PC-3 (cell line): Measurements from ENCODE around the gene SMPDL3A. TPM values are rescaled to one million over a fixed set of nuclear protein-coding genes. Genes with fewer than 3 reads are reported as not detected.

Experiments used
- ATAC-seq: fragments of 200-7000 bp; cut with Tn5 transposase; 2 replicates; pipeline ENCODE4 v1.9.1; 2020; ENCODE audit warnings: mild to moderate bottlenecking, moderate library complexity
- BruUV-seq: library from RNA; stranded (reverse); fragments of 400-500 nt; replicated peaks from 2 replicates; lab custom pipeline; 2021; lab: Mats Ljungman, UMichigan
- CTCF ChIA-PET: fragments of 300-600 bp; sonication (Branson Sonifier 250); formaldehyde crosslinking; loops from one replicate; lab custom pipeline; 2022; ENCODE audit warnings: antibody characterized with exemption; lab: Charles Lee
- POLR2A ChIA-PET: fragments of 300-600 bp; sonication (Branson Sonifier 250); formaldehyde crosslinking; loops from one replicate; lab custom pipeline; 2022; ENCODE audit warnings: antibody characterized with exemption; ENCODE audit not compliant: unreplicated experiment; lab: Charles Lee
- DNase-seq: peaks from one replicate; pipeline ENCODE4 v3.0.0-alpha.2; 2015
- H2AFZ ChIP-seq: fragments of 300-600 bp; sonication (generic); 2 replicates; pipeline ENCODE4 v1.6.0; 2016; ENCODE audit warnings: antibody characterized with exemption, low read length
- H3F3A ChIP-seq: fragments of 300-600 bp; sonication (generic); one replicate; pipeline ENCODE4 v1.6.0; 2017; ENCODE audit warnings: antibody characterized with exemption, low read length, control low read depth, mild to moderate bottlenecking; ENCODE audit not compliant: unreplicated experiment
- H3K27ac ChIP-seq: fragments of 300-600 bp; sonication (generic); 2 replicates; pipeline ENCODE4 v1.5.1; 2016; ENCODE audit warnings: mild to moderate bottlenecking, low read length
- H3K27me3 ChIP-seq: fragments of 300-600 bp; sonication (generic); 2 replicates; pipeline ENCODE4 v1.6.1; 2016; ENCODE audit warnings: low read length, mixed read lengths
- H3K36me3 ChIP-seq: fragments of 300-600 bp; sonication (generic); 2 replicates; pipeline ENCODE4 v1.6.1; 2016; ENCODE audit warnings: low read depth, mixed run types, low read length, mixed read lengths
- H3K4me1 ChIP-seq: fragments of 300-600 bp; sonication (generic); 2 replicates; pipeline ENCODE4 v1.5.1; 2016; ENCODE audit warnings: low read length; ENCODE audit not compliant: insufficient read depth
- H3K4me2 ChIP-seq: fragments of 300-600 bp; sonication (generic); 2 replicates; pipeline ENCODE4 v1.6.0; 2016; ENCODE audit warnings: low read length
- H3K4me3 ChIP-seq: fragments of 300-600 bp; sonication (generic); 2 replicates; pipeline ENCODE4 v1.5.1; 2016; ENCODE audit warnings: mild to moderate bottlenecking, low read length, mixed read lengths
- H3K79me2 ChIP-seq: fragments of 300-600 bp; sonication (generic); 2 replicates; pipeline ENCODE4 v1.6.1; 2017; ENCODE audit warnings: low read length, mixed read lengths
- H3K9ac ChIP-seq: fragments of 300-600 bp; sonication (generic); 2 replicates; pipeline ENCODE4 v1.6.0; 2016; ENCODE audit warnings: mild to moderate bottlenecking, low read length
- H3K9me2 ChIP-seq: fragments of 300-600 bp; sonication (generic); replicated peaks from 2 replicates; pipeline ENCODE4 v1.6.1; 2016; ENCODE audit warnings: mixed run types, low read length, mixed read lengths
- H3K9me3 ChIP-seq: fragments of 300-600 bp; sonication (generic); 2 replicates; pipeline ENCODE4 v1.6.1; 2016; ENCODE audit warnings: low read length, mixed read lengths
- H4K20me1 ChIP-seq: fragments of 300-600 bp; sonication (generic); 2 replicates; pipeline ENCODE4 v1.6.1; 2016; ENCODE audit warnings: low read length, mixed read lengths
- EZH2 ChIP-seq: fragments of 300-600 bp; sonication (generic); IDR thresholded peaks from one replicate; pipeline ENCODE4 v1.6.1; 2017; ENCODE audit warnings: antibody characterized with exemption, mild to moderate bottlenecking, low read length; ENCODE audit not compliant: unreplicated experiment
- EZH2phosphoT487 ChIP-seq: fragments of 300-600 bp; sonication (generic); IDR thresholded peaks from 2 replicates; pipeline ENCODE4 v1.6.1; 2018; ENCODE audit warnings: mild to moderate bottlenecking, antibody characterized with exemption, low read length, borderline replicate concordance
- intact Hi-C: fragments of 100-400 bp; cut with micrococcal nuclease; formaldehyde crosslinking; loops from 2 replicates; pipeline ENCODE4 v1.9.0; 2023
- total RNA-seq: library from RNA; depleted of rRNA; stranded (reverse); fragments of >200 nt; gene quantifications from 2 replicates; pipeline ENCODE4 v1.2.3, GENCODE V29; 2014
- TF ChIP-seq, protein P1 (sequence below): fragments of 300-600 bp; sonication (generic); conservative IDR thresholded peaks from 2 replicates; pipeline ENCODE4 v1.5.1; 2017; ENCODE audit warnings: antibody characterized with exemption, low read depth, mild to moderate bottlenecking, low read length

Gene SMPDL3A
- total RNA-seq, 1 experiment from 2014 or later = 4.6 TPM

DNA sequence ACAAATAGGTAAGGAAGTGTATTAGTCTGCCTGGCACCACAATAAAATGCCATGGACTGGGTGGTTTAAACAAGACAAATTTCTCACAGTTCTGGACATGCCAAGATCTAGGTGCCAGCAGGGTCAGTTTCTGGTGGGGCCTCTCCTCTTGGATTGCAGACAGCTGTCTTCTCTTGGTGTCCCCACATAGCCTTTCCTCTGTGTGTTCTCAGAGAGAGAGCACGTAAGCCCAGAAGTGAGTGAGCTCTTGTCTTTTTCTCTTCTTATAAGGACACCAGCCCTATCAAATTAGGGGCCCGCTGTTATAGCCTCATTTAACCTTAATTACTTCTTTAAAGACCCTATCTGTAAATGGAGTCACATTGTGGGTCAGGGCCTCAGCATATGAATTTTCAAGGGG, 28.3 kb downstream of the SMPDL3A start:
- Histone ChIP-seq H3K4me1 (no peaks in the 10 kb centered on the region), H2AFZ (no peak overlapping the region), H3K4me3 (no peak overlapping the region), H3K36me3 (no peaks in the 10 kb centered on the region), H3K79me2 (no peaks in the 10 kb centered on the region), H4K20me1 (no peaks in the 10 kb centered on the region), H3K27me3 (no peaks in the 10 kb centered on the region), H3K27ac (no peak overlapping the region), H3F3A (no peaks in the 10 kb centered on the region), H3K9me2 (no peaks in the 10 kb centered on the region), H3K9me3 (no peaks in the 10 kb centered on the region), H3K4me2 (no peak overlapping the region), H3K9ac (no peak overlapping the region)
- no TSS peak for BruUV-seq
- TF ChIP-seq EZH2 (no peak), EZH2phosphoT487 (no peak)
- TF ChIP-seq, protein P1, sequence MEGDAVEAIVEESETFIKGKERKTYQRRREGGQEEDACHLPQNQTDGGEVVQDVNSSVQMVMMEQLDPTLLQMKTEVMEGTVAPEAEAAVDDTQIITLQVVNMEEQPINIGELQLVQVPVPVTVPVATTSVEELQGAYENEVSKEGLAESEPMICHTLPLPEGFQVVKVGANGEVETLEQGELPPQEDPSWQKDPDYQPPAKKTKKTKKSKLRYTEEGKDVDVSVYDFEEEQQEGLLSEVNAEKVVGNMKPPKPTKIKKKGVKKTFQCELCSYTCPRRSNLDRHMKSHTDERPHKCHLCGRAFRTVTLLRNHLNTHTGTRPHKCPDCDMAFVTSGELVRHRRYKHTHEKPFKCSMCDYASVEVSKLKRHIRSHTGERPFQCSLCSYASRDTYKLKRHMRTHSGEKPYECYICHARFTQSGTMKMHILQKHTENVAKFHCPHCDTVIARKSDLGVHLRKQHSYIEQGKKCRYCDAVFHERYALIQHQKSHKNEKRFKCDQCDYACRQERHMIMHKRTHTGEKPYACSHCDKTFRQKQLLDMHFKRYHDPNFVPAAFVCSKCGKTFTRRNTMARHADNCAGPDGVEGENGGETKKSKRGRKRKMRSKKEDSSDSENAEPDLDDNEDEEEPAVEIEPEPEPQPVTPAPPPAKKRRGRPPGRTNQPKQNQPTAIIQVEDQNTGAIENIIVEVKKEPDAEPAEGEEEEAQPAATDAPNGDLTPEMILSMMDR = no peak
- ATAC-seq (no peak), DNase-seq (no peak)
- intact Hi-C loops = no loop called here
- ChIA-PET POLR2A (no interaction called here), CTCF (no interaction called here)

DNA sequence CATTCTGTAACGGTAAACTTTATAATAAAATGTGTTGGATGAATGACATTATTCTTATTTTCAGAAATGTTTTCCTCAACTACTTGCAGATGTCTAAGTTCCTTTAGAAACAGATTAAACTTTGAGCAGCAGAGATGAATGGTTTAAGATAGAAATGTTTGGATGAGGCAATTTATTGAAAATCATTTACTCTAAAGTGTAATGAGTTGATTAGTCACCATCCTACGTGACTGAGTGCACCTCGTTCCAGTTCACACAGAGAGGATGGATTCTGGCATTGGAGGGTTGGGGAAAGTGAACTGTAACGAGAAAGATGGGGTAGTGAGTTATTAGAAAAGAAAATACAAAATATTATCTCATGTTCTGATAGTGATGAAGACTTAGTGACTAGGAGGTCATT, 28.7 kb downstream of the SMPDL3A start:
- TF ChIP-seq, protein P1 = no peak
- TF ChIP-seq EZH2 = no peak
- TF ChIP-seq EZH2phosphoT487 = no peak
- intact Hi-C loops = no loop called here
- CTCF ChIA-PET = no interaction called here
- BruUV-seq = no TSS peak
- no peak for ATAC-seq
- H3K27ac ChIP-seq = no peak overlapping the region
- no peak for DNase-seq
- H3K4me2 ChIP-seq = no peak overlapping the region
- POLR2A ChIA-PET = no interaction called here
- no peak overlapping the region for H3K9ac ChIP-seq
- no peaks in the 10 kb centered on the region for H3K36me3 ChIP-seq
- no peak overlapping the region for H3K4me3 ChIP-seq
- no peaks in the 10 kb centered on the region for H3K9me3 ChIP-seq
- H3K4me1 ChIP-seq = no peaks in the 10 kb centered on the region
- no peak overlapping the region for H2AFZ ChIP-seq
- no peaks in the 10 kb centered on the region for H4K20me1 ChIP-seq
- no peaks in the 10 kb centered on the region for H3K79me2 ChIP-seq
- no peaks in the 10 kb centered on the region for H3K27me3 ChIP-seq
- no peaks in the 10 kb centered on the region for H3F3A ChIP-seq
- no peaks in the 10 kb centered on the region for H3K9me2 ChIP-seq

DNA sequence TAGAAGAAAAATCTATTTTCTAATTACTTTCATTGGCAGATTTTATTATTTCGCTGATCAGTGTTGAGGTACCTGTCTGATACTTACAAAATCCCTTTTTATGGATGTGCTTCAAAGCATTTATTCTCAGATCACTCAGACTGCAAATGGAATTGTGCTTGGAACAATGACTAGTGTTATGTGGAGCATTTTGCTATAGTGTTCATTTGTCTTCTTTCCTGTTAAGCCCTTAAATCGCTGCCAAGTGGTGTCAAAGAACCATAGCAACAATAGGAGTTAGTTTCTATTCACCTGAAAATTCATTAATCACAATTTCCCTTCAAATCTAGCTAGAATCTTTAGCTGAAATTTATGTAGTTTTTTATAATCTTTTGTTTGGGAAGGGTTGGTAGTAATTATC, 29.8 kb downstream of the SMPDL3A start:
- POLR2A ChIA-PET = no interaction called here
- Histone ChIP-seq H3K27ac (no peak overlapping the region), H3K9me3 (no peaks in the 10 kb centered on the region), H3K9ac (no peak overlapping the region), H2AFZ (no peak overlapping the region), H3K4me1 (no peaks in the 10 kb centered on the region), H3K27me3 (no peaks in the 10 kb centered on the region), H3K36me3 (no peaks in the 10 kb centered on the region), H3K9me2 (no peaks in the 10 kb centered on the region), H3K4me2 (no peak overlapping the region), H3F3A (no peaks in the 10 kb centered on the region), H4K20me1 (no peaks in the 10 kb centered on the region), H3K79me2 (no peaks in the 10 kb centered on the region), H3K4me3 (no peak overlapping the region)
- intact Hi-C loops = no loop called here
- DNase-seq (no peak), ATAC-seq (no peak)
- CTCF ChIA-PET = no interaction called here
- no TSS peak for BruUV-seq
- TF ChIP-seq, protein P1 = no peak
- TF ChIP-seq EZH2phosphoT487 = no peak
- no peak for TF ChIP-seq EZH2
